Loucy (cell line): ENCODE measurements around the gene OGFOD3.

ENCODE experiments used
- CTCF ChIP-seq: fragments of 200-600 bp; sonication (generic); conservative IDR thresholded peaks from 2 replicates; pipeline ENCODE4 v1.5.1; 2014; ENCODE audit warnings: mild to moderate bottlenecking, antibody characterized with exemption, low read length
- EZH2phosphoT487 ChIP-seq: fragments of 200-600 bp; IDR thresholded peaks from 2 replicates; pipeline ENCODE4 v1.6.1; 2018; ENCODE audit warnings: antibody characterized with exemption, mild to moderate bottlenecking, moderate library complexity, borderline replicate concordance

- TF ChIP-seq CTCF (no peak), EZH2phosphoT487 (no peak)
Measured at GRCh38 chr17:82418001-82418986, at the start of gene OGFOD3, which contains the start of gene HEXD.
